Uterus (tissue), 2 donors: ENCODE data around the gene CELF4.

Source experiments
- CTCF ChIP-seq, 4 experiments: fragments of 200-600 bp in 2 of 4; fragments of 450-650 bp in 2 of 4; sonication (generic) in 2 of 4; IDR thresholded peaks; one replicate each; pipeline ENCODE4 v1.5.1; 2016 to 2019; ENCODE audit warnings: antibody characterized with exemption in 4 of 4, mild to moderate bottlenecking in 2 of 4, moderate library complexity in 1 of 4
- POLR2A ChIP-seq, 2 donors: fragments of 450-650 bp; IDR thresholded peaks; one replicate each; pipeline ENCODE4 v1.6.1; 2016; ENCODE audit warnings: antibody characterized with exemption in 2 of 2, mild to moderate bottlenecking in 1 of 2, moderate library complexity in 1 of 2

GRCh38 chr18:37351110-37351509 lies 214.5 kb downstream of the CELF4 start:
- TF ChIP-seq CTCF (IDR thresholded peaks at IDR 0.05) (no peak), POLR2A (IDR thresholded peaks at IDR 0.05) (no peak)
